HepG2 (cell line): ENCODE results near the gene FAM131A. TPM values are rescaled to one million over a fixed set of nuclear protein-coding genes. Genes with fewer than 3 reads are reported as not detected.
A peak's percentile ranks its signal among the peaks of the same experiment; 100 is the strongest.

Experiments
- ARID2 ChIP-seq: sonication (generic); formaldehyde crosslinking; IDR thresholded peaks from 2 replicates; pipeline ENCODE4 v1.8.1; 2022; ENCODE audit warnings: mild to moderate bottlenecking, missing genetic modification reagents, borderline replicate concordance
- ATF5 ChIP-seq: sonication (generic); formaldehyde crosslinking; IDR thresholded peaks from 2 replicates; pipeline ENCODE4 v1.4.0; 2020; ENCODE audit warnings: mild to moderate bottlenecking, low read depth, missing genetic modification reagents
- BATF2 ChIP-seq: sonication (generic); formaldehyde crosslinking; IDR thresholded peaks from 2 replicates; pipeline ENCODE4 v1.8.0; 2022; ENCODE audit warnings: mild to moderate bottlenecking, missing genetic modification reagents, moderate library complexity
- EZH2 ChIP-seq: conservative IDR thresholded peaks from 2 replicates; pipeline ENCODE4 v1.6.1; 2012; ENCODE audit warnings: mild to moderate bottlenecking, low read depth, low read length, moderate library complexity
- HDAC1 ChIP-seq: sonication (generic); formaldehyde crosslinking; IDR thresholded peaks from 2 replicates; pipeline ENCODE4 v1.5.1; 2020; ENCODE audit warnings: mild to moderate bottlenecking, missing genetic modification reagents
- HNRNPK ChIP-seq: fragments of 200-400 bp; formaldehyde crosslinking; IDR thresholded peaks from 2 replicates; pipeline ENCODE4 v1.6.1; 2018; ENCODE audit warnings: low read length, low read depth, moderate library complexity, mild to moderate bottlenecking; ENCODE audit not compliant: poor library complexity, severe bottlenecking
- JDP2 ChIP-seq: sonication (generic); formaldehyde crosslinking; IDR thresholded peaks from 2 replicates; pipeline ENCODE4 v1.8.1; 2022; ENCODE audit warnings: missing genetic modification reagents, borderline replicate concordance
- KLF9 ChIP-seq: IDR thresholded peaks from 2 replicates; pipeline ENCODE4 v1.6.1; 2016; ENCODE audit warnings: low read depth
- MAF1 ChIP-seq: sonication (generic); formaldehyde crosslinking; IDR thresholded peaks from 2 replicates; pipeline ENCODE4 v1.5.0; 2020; ENCODE audit warnings: missing genetic modification reagents, borderline replicate concordance
- MTF2 ChIP-seq: sonication (generic); formaldehyde crosslinking; IDR thresholded peaks from 2 replicates; pipeline ENCODE4 v1.5.0; 2020; ENCODE audit warnings: missing genetic modification reagents, borderline replicate concordance
- NFYB ChIP-seq: sonication (generic); formaldehyde crosslinking; IDR thresholded peaks from 2 replicates; pipeline ENCODE4 v1.4.0; 2020; ENCODE audit warnings: missing genetic modification reagents
- RAD51 ChIP-seq: fragments of 450-650 bp; IDR thresholded peaks from 2 replicates; pipeline ENCODE4 v1.6.1; 2016; ENCODE audit warnings: borderline replicate concordance
- SIX1 ChIP-seq: sonication (generic); formaldehyde crosslinking; IDR thresholded peaks from 2 replicates; pipeline ENCODE4 v1.4.0; 2020; ENCODE audit warnings: missing genetic modification reagents, borderline replicate concordance
- TBX3 ChIP-seq: fragments of 450-650 bp; IDR thresholded peaks from 2 replicates; pipeline ENCODE4 v1.6.1; 2017; ENCODE audit warnings: antibody characterized with exemption, mild to moderate bottlenecking, inconsistent platforms, borderline replicate concordance
- TOPORS ChIP-seq: sonication (generic); formaldehyde crosslinking; IDR thresholded peaks from 2 replicates; pipeline ENCODE4 v1.8.0; 2023; ENCODE audit warnings: mild to moderate bottlenecking, missing genetic modification reagents
- U2AF2 ChIP-seq: fragments of 200-400 bp; formaldehyde crosslinking; IDR thresholded peaks from 2 replicates; pipeline ENCODE4 v1.6.1; 2017; ENCODE audit warnings: low read depth, mild to moderate bottlenecking, low read length
- ZFP36 ChIP-seq: fragments of 150-350 bp; IDR thresholded peaks from 2 replicates; pipeline ENCODE4 v1.6.1; 2018; ENCODE audit warnings: borderline replicate concordance, low read length, low read depth; ENCODE audit not compliant: partially characterized antibody
- ZMYM4 ChIP-seq: sonication (generic); formaldehyde crosslinking; IDR thresholded peaks from 2 replicates; pipeline ENCODE4 v1.8.1; 2023; ENCODE audit warnings: mild to moderate bottlenecking, missing genetic modification reagents
- ZNF10 ChIP-seq: sonication (generic); formaldehyde crosslinking; IDR thresholded peaks from 2 replicates; pipeline ENCODE4 v1.4.0; 2020; ENCODE audit warnings: mild to moderate bottlenecking, low read depth, missing genetic modification reagents, borderline replicate concordance
- ZNF331 ChIP-seq: sonication (generic); formaldehyde crosslinking; IDR thresholded peaks from 2 replicates; pipeline ENCODE4 v1.4.0; 2020; ENCODE audit warnings: missing genetic modification reagents
- ZNF501 ChIP-seq: sonication (generic); formaldehyde crosslinking; IDR thresholded peaks from 2 replicates; pipeline ENCODE4 v1.5.1; 2020; ENCODE audit warnings: mild to moderate bottlenecking, moderate library complexity, missing genetic modification reagents
- ZNF512 ChIP-seq: sonication (generic); formaldehyde crosslinking; IDR thresholded peaks from 2 replicates; pipeline ENCODE4 v1.4.0; 2020; ENCODE audit warnings: mild to moderate bottlenecking, missing genetic modification reagents
- ZNF564 ChIP-seq: sonication (generic); formaldehyde crosslinking; IDR thresholded peaks from 2 replicates; pipeline ENCODE4 v1.8.1; 2023; ENCODE audit warnings: mild to moderate bottlenecking, missing genetic modification reagents
- ZNF577 ChIP-seq: sonication (generic); formaldehyde crosslinking; IDR thresholded peaks from 2 replicates; pipeline ENCODE4 v1.4.0; 2020; ENCODE audit warnings: mild to moderate bottlenecking, low read depth, missing genetic modification reagents, borderline replicate concordance
- ZNF615 ChIP-seq: sonication (generic); formaldehyde crosslinking; IDR thresholded peaks from 2 replicates; pipeline ENCODE4 v1.5.0; 2020; ENCODE audit warnings: mild to moderate bottlenecking, missing genetic modification reagents, borderline replicate concordance
- ZNF709 ChIP-seq: sonication (generic); formaldehyde crosslinking; IDR thresholded peaks from 2 replicates; pipeline ENCODE4 v1.5.0; 2020; ENCODE audit warnings: mild to moderate bottlenecking, missing genetic modification reagents
- ZNF720 ChIP-seq: sonication (generic); formaldehyde crosslinking; IDR thresholded peaks from 2 replicates; pipeline ENCODE4 v1.4.0; 2020; ENCODE audit warnings: missing genetic modification reagents
- ZNF883 ChIP-seq: sonication (generic); formaldehyde crosslinking; IDR thresholded peaks from 2 replicates; pipeline ENCODE4 v1.5.1; 2020; ENCODE audit warnings: mild to moderate bottlenecking, missing genetic modification reagents; ENCODE audit errors: not compliant biosample characterization
- polyA plus RNA-seq, 8 experiments: library from polyadenylated mRNA; depleted of rRNA in 3 of 8; stranded (reverse) in 7 of 8; unstranded in 1 of 8; fragments of >200 nt; fragmentation: Illumina TruSeq in 4 of 8; extraction: Trizol in 4 of 8; gene quantifications; 2 replicates each; pipeline versions ENCODE4 v1.2.1 to v1.2.3, GENCODE V29; 2011 to 2016; ENCODE audit warnings: low read depth in 4 of 8, missing spikeins in 1 of 8, mixed read lengths in 1 of 8; ENCODE audit not compliant: insufficient read depth in 1 of 8
- total RNA-seq, 5 experiments: library from RNA; depleted of rRNA; stranded (reverse); fragments of >200 nt; fragmentation: Illumina TruSeq; extraction: Trizol; gene quantifications; 2 replicates each; pipeline ENCODE4 v1.2.3, GENCODE V29; 2016; ENCODE audit warnings: low read depth in 1 of 5

Gene FAM131A
- total and polyA plus RNA-seq, 2 of the 13 experiments (the other 11 are each of a cell fraction or from before 2014, with no cell fraction given), result 9.2 to 9.3 TPM

- TF ChIP-seq ZNF720 (CRISPR knock-in tag) (no peak), ZNF577 (CRISPR knock-in tag) (no peak), U2AF2 (no peak), ZNF709 (no peak), ATF5 (CRISPR knock-in tag) (no peak), TOPORS (CRISPR knock-in tag) (no peak), MTF2 (CRISPR knock-in tag) (no peak), ZFP36 (no peak), ZMYM4 (CRISPR knock-in tag) (peak; percentile 73), ZNF501 (peak; percentile 87), ZNF512 (no peak), ZNF331 (no peak; the same call in 1 of the 2 replicates), MAF1 (CRISPR knock-in tag) (no peak), HNRNPK (no peak), HDAC1 (CRISPR knock-in tag) (peak; percentile 90), ZNF10 (CRISPR knock-in tag) (no peak), TBX3 (no peak), ZNF615 (CRISPR knock-in tag) (no peak), RAD51 (no peak), JDP2 (CRISPR knock-in tag) (no peak), ZNF883 (no peak), NFYB (CRISPR knock-in tag) (peak; percentile 89), KLF9 (CRISPR knock-in tag) (no peak), SIX1 (CRISPR knock-in tag) (no peak), EZH2 (no peak), ARID2 (CRISPR knock-in tag) (no peak; the same call in 1 of the 2 replicates), BATF2 (no peak), ZNF564 (no peak)
Measured at GRCh38 chr3:184377882-184378445, 40.6 kb downstream of the FAM131A start, which contains the start of gene THPO (continued).
